BE2C (cell line): Measurements from ENCODE around the gene LTB4R2.

Experiments
- DNase-seq: peaks from one replicate; pipeline ENCODE4 v3.0.0-alpha.2; 2020
- H3K27me3 ChIP-seq: fragments of 250-450 bp; sonication (Bioruptor Pico); 2 replicates; pipeline ENCODE4 v1.5.1; 2020; ENCODE audit warnings: mild to moderate bottlenecking
- H3K36me3 ChIP-seq: fragments of 250-450 bp; sonication (Bioruptor Pico); 2 replicates; pipeline ENCODE4 v1.5.1; 2020; ENCODE audit warnings: mild to moderate bottlenecking
- H3K4me1 ChIP-seq: fragments of 250-450 bp; sonication (Bioruptor Pico); 2 replicates; pipeline ENCODE4 v1.5.1; 2020
- H3K4me3 ChIP-seq: 2 replicates; pipeline ENCODE4 v1.5.1; 2011; ENCODE audit warnings: low read depth, low read length
- H3K9me3 ChIP-seq: fragments of 250-450 bp; sonication (Bioruptor Pico); 2 replicates; pipeline ENCODE4 v1.5.1; 2020
- TF ChIP-seq, protein P1 (sequence below): IDR thresholded peaks from 2 replicates; pipeline ENCODE4 v1.5.1; 2012; ENCODE audit warnings: mild to moderate bottlenecking, low read depth, low read length

The LTB4R2 gene

DNA sequence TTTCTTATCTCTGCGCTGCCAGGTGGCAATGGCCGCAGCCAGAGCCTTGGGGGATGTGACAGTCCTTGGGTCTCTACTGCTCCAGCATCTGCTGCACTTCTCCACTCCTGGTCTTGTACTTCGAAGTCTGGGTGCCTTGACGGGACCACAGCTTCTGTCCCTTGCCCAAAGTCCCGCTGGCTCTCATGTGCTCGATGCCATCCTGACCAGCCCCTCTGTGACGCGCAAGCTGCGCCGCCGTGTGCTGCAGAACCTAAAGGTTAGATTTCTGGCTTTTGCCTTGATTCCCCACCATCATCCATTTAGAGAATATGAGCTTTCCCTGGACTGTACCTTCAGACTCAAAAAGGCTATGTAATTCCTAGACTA is 5.9 kb upstream of the LTB4R2 start:
- peaks cover 52% of the 10 kb centered on the region for H3K36me3 ChIP-seq
- TF ChIP-seq, protein P1, sequence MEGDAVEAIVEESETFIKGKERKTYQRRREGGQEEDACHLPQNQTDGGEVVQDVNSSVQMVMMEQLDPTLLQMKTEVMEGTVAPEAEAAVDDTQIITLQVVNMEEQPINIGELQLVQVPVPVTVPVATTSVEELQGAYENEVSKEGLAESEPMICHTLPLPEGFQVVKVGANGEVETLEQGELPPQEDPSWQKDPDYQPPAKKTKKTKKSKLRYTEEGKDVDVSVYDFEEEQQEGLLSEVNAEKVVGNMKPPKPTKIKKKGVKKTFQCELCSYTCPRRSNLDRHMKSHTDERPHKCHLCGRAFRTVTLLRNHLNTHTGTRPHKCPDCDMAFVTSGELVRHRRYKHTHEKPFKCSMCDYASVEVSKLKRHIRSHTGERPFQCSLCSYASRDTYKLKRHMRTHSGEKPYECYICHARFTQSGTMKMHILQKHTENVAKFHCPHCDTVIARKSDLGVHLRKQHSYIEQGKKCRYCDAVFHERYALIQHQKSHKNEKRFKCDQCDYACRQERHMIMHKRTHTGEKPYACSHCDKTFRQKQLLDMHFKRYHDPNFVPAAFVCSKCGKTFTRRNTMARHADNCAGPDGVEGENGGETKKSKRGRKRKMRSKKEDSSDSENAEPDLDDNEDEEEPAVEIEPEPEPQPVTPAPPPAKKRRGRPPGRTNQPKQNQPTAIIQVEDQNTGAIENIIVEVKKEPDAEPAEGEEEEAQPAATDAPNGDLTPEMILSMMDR: no peak
- no peak overlapping the region for H3K4me3 ChIP-seq
- no peaks in the 10 kb centered on the region for H3K27me3 ChIP-seq
- DNase-seq: no peak
- no peaks in the 10 kb centered on the region for H3K4me1 ChIP-seq
- no peaks in the 10 kb centered on the region for H3K9me3 ChIP-seq

GRCh38 chr14:24307156-24307574 is 2.8 kb upstream of the LTB4R2 start:
- TF ChIP-seq, protein P1: no peak
- no peak for DNase-seq
- Histone ChIP-seq H3K4me1 (no peaks in the 10 kb centered on the region), H3K4me3 (no peak overlapping the region), H3K27me3 (no peaks in the 10 kb centered on the region), H3K9me3 (no peaks in the 10 kb centered on the region), H3K36me3 (peaks cover 53% of the 10 kb centered on the region)

- TF ChIP-seq, protein P1: peak; percentile 99
- Histone ChIP-seq H3K4me3 (no peak within 1 kb of the TSS), H3K36me3 (peaks cover 48% of the 10 kb centered on the region), H3K4me1 (no peaks in the 10 kb centered on the region), H3K27me3 (no peaks in the 10 kb centered on the region), H3K9me3 (no peaks in the 10 kb centered on the region)
- DNase-seq: peak; percentile 67
Observed at GRCh38 chr14:24307575-24308341, 2.2 kb upstream of the LTB4R2 start, which contains the start of gene CIDEB. Gene CIDEB (minus strand): TSS chr14:24307977. CDS start chr14:24307858, 119 bp downstream.

DNA sequence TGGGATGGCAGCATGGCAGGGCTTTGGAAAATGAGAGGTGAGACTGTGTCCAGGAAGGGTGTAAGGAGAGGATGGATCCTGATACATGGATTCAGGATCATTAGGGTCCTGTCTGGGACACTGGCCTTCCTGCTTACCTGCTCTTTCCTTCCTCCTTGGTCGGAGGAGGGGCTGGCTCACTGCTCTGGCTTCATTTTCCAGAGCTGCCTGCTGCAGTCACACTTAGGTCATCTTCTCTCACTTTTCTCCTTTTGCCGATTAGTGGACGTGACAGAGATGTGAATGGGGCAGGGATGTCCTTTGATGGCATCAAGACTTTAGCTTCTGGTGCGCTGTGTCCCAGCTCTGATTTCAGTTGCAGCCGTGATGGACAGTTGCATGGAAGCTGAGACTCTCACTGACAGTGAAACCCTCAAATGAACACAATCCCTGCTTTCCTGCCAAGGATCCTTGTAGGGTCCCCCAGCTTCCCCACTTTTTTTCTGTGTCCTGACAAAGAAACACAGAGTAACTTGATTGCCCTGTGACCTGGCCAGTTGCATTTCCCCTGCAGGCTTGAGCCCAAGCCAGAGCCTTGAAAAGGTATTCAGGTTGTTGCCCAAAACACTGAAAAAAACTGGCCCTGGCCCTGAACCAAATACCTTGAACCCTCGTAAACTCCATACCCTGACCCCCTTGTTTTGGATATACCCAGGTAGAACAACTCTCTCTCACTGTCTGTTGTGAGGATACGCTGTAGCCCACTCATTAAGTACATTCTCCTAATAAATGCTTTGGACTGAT is 1.4 kb upstream of the LTB4R2 start:
- no peaks in the 10 kb centered on the region for H3K4me1 ChIP-seq
- H3K36me3 ChIP-seq: peaks cover 46% of the 10 kb centered on the region
- TF ChIP-seq, protein P1: no peak
- DNase-seq: no peak
- no peaks in the 10 kb centered on the region for H3K27me3 ChIP-seq
- H3K9me3 ChIP-seq: no peaks in the 10 kb centered on the region
- no peak overlapping the region for H3K4me3 ChIP-seq

- DNase-seq: no peak
- no peaks in the 10 kb centered on the region; the same call in 1 of the 2 replicates for H3K27me3 ChIP-seq
- peaks cover 31% of the 10 kb centered on the region for H3K36me3 ChIP-seq
- no peaks in the 10 kb centered on the region for H3K4me1 ChIP-seq
- TF ChIP-seq, protein P1: no peak
- no peak overlapping the region for H3K4me3 ChIP-seq
- no peaks in the 10 kb centered on the region for H3K9me3 ChIP-seq
Observed at GRCh38 chr14:24310265-24310645, 315 bp downstream of the LTB4R2 start.
